OCI-LY7 (cell line): ENCODE data around the gene GZF1. TPM values are rescaled to one million over a fixed set of nuclear protein-coding genes. Genes with fewer than 3 reads are reported as not detected.
A peak's percentile ranks its signal among the peaks of the same experiment; 100 is the strongest.

Experiments used
- BruUV-seq: library from RNA; stranded (reverse); fragments of 400-500 nt; replicated peaks from 2 replicates; lab custom pipeline; 2021; lab: Mats Ljungman, UMichigan
- CTCF ChIA-PET: fragments of 300-600 bp; sonication (Branson Sonifier 250); formaldehyde crosslinking; loops from one replicate; lab custom pipeline; 2022; ENCODE audit warnings: antibody characterized with exemption; ENCODE audit not compliant: unreplicated experiment; lab: Charles Lee
- POLR2A ChIA-PET: fragments of 300-600 bp; sonication (Branson Sonifier 250); formaldehyde crosslinking; loops from one replicate; lab custom pipeline; 2022; ENCODE audit warnings: antibody characterized with exemption; lab: Charles Lee
- DNase-seq: peaks from one replicate; pipeline ENCODE4 v3.0.0-alpha.2; 2015; ENCODE audit warnings: low spot score
- H2AFZ ChIP-seq: fragments of 200-600 bp; sonication (generic), shearing (Covaris generic); 2 replicates; pipeline ENCODE4 v1.6.1; 2014; ENCODE audit warnings: mild to moderate bottlenecking, antibody characterized with exemption, low read length, moderate library complexity
- H3K27ac ChIP-seq: fragments of 200-600 bp; sonication (generic); 2 replicates; pipeline ENCODE4 v1.5.1; 2014; ENCODE audit warnings: mixed run types, low read depth, mild to moderate bottlenecking, moderate library complexity, low read length, inconsistent platforms; ENCODE audit not compliant: poor library complexity, severe bottlenecking
- H3K36me3 ChIP-seq: fragments of 200-600 bp; sonication (generic); 2 replicates; pipeline ENCODE4 v1.6.1; 2014; ENCODE audit warnings: mild to moderate bottlenecking, antibody characterized with exemption, low read length, moderate library complexity, mixed read lengths; ENCODE audit not compliant: insufficient read depth
- H3K4me1 ChIP-seq: fragments of 200-600 bp; sonication (generic); 2 replicates; pipeline ENCODE4 v1.5.1; 2014; ENCODE audit warnings: mild to moderate bottlenecking, low read length; ENCODE audit not compliant: insufficient read depth, poor library complexity, severe bottlenecking
- H3K4me2 ChIP-seq: fragments of 200-600 bp; sonication (generic); 2 replicates; pipeline ENCODE4 v1.6.1; 2014; ENCODE audit warnings: mild to moderate bottlenecking, low read length
- H3K4me3 ChIP-seq: fragments of 200-600 bp; sonication (generic); 2 replicates; pipeline ENCODE4 v1.5.1; 2014; ENCODE audit warnings: mild to moderate bottlenecking, low read depth, low read length; ENCODE audit not compliant: poor library complexity, severe bottlenecking
- H3K79me2 ChIP-seq: fragments of 200-600 bp; sonication (generic); 2 replicates; pipeline ENCODE4 v1.6.1; 2016; ENCODE audit warnings: low read depth, mild to moderate bottlenecking, low read length, moderate library complexity, mixed read lengths; ENCODE audit not compliant: insufficient read depth
- H3K9me2 ChIP-seq: fragments of 200-600 bp; sonication (generic); 2 replicates; pipeline ENCODE4 v1.6.1; 2016; ENCODE audit warnings: mild to moderate bottlenecking, low read length, mixed read lengths; ENCODE audit not compliant: insufficient read depth
- H3K9me3 ChIP-seq: fragments of 200-600 bp; sonication (generic); 2 replicates; pipeline ENCODE4 v1.6.1; 2014; ENCODE audit warnings: mild to moderate bottlenecking, mixed run types, low read length, mixed read lengths
- H4K20me1 ChIP-seq: fragments of 200-600 bp; sonication (generic); 2 replicates; pipeline ENCODE4 v1.6.1; 2014; ENCODE audit warnings: mild to moderate bottlenecking, antibody characterized with exemption, low read length, moderate library complexity, mixed read lengths; ENCODE audit not compliant: insufficient read depth
- CTCF ChIP-seq: fragments of 200-600 bp; sonication (generic); conservative IDR thresholded peaks from 2 replicates; pipeline ENCODE4 v1.5.1; 2014; ENCODE audit warnings: mild to moderate bottlenecking, antibody characterized with exemption, low read length, moderate library complexity, mixed read lengths
- EZH2phosphoT487 ChIP-seq: fragments of 200-600 bp; sonication (generic); IDR thresholded peaks from 2 replicates; pipeline ENCODE4 v1.6.1; 2018; ENCODE audit warnings: low read depth, borderline replicate concordance, mild to moderate bottlenecking, mixed run types, antibody characterized with exemption, low read length, moderate library complexity, mixed read lengths
- intact Hi-C: fragments of 100-400 bp; cut with micrococcal nuclease; formaldehyde crosslinking; loops from one replicate; pipeline ENCODE4 v1.10.0; 2022; ENCODE audit not compliant: unreplicated experiment
- total RNA-seq, 2 experiments: library from RNA; depleted of rRNA in 1 of 2; stranded (reverse); fragments of >200 nt in 1 of 2; shearing (Covaris generic) in 1 of 2; gene quantifications; 2 replicates each; pipeline ENCODE4 v1.2.3, GENCODE V29; 2014 to 2022

Gene GZF1
- total RNA-seq, 2 experiments from 2014 or later: 17.1 to 17.7 TPM

GRCh38 chr20:23317081-23317480, 44.9 kb upstream of the GZF1 start:
- no peaks in the 10 kb centered on the region for H3K9me3 ChIP-seq
- H3K9me2 ChIP-seq: no peaks in the 10 kb centered on the region
- no peak overlapping the region for H3K27ac ChIP-seq
- H2AFZ ChIP-seq: no peak overlapping the region
- no peaks in the 10 kb centered on the region for H3K79me2 ChIP-seq
- H3K4me1 ChIP-seq: no peaks in the 10 kb centered on the region
- CTCF ChIA-PET: no interaction called here
- no peak overlapping the region for H3K4me2 ChIP-seq
- intact Hi-C loops: no loop called here
- no peak for TF ChIP-seq EZH2phosphoT487
- TF ChIP-seq CTCF: no peak
- DNase-seq: no peak
- BruUV-seq: no TSS peak
- H3K4me3 ChIP-seq: no peak overlapping the region
- H4K20me1 ChIP-seq: no peaks in the 10 kb centered on the region
- no peaks in the 10 kb centered on the region for H3K36me3 ChIP-seq
- POLR2A ChIA-PET: no interaction called here

DNA sequence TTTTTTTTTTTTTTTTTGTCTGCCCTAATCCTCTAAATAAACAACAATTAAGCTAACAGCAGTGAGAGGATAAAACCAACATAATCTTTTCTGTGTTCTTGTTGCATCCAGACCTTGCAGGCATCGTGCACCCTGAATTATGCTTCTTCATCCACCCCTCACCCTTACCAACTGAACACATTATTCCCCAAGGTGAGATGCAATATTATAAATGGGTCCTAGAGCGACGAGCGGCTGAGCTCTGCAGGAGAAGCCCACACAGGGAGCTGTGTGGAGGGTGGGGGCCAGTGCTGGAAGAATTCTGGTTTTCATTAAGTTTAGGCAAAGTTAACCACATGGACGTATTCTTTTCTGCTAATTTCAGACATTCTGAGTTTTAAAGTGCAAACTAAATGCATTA, 43.6 kb upstream of the GZF1 start:
- Histone ChIP-seq H4K20me1 (no peaks in the 10 kb centered on the region), H3K4me2 (no peak overlapping the region), H2AFZ (no peak overlapping the region), H3K36me3 (no peaks in the 10 kb centered on the region), H3K9me3 (no peaks in the 10 kb centered on the region), H3K9me2 (no peaks in the 10 kb centered on the region), H3K4me3 (no peak overlapping the region), H3K4me1 (no peaks in the 10 kb centered on the region), H3K27ac (no peak overlapping the region), H3K79me2 (no peaks in the 10 kb centered on the region)
- ChIA-PET CTCF (no interaction called here), POLR2A (no interaction called here)
- no peak for TF ChIP-seq CTCF
- no peak for TF ChIP-seq EZH2phosphoT487
- DNase-seq: no peak
- no TSS peak for BruUV-seq
- intact Hi-C loops: no loop called here

DNA sequence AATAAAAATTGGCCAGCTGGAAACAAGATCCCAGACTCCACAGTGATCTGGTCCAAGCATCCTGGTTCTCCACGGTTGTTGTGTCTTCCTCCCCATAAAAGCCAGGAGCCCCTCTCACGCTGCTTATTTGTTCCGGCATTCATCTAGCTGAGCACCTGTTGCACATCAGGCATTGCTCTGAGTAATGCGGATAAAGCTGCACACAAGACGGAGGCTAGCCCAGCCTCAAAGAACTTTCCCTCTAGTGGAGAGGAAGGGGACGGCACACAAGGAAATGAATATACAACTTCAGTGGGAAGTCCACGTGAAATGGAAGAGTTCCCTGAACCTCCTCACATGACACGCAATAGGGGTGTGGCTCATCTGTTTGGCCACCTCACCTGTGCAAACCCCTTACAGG, 41.7 kb upstream of the GZF1 start:
- Histone ChIP-seq H3K36me3 (no peaks in the 10 kb centered on the region), H3K4me3 (no peak overlapping the region), H3K79me2 (no peaks in the 10 kb centered on the region), H3K9me2 (no peaks in the 10 kb centered on the region), H4K20me1 (no peaks in the 10 kb centered on the region), H3K4me1 (no peaks in the 10 kb centered on the region), H3K4me2 (no peak overlapping the region), H3K27ac (no peak overlapping the region), H3K9me3 (no peaks in the 10 kb centered on the region), H2AFZ (no peak overlapping the region)
- TF ChIP-seq EZH2phosphoT487 (no peak), CTCF (0 out of 2 replicates have a peak, but pooled peaks have one; percentile 21)
- POLR2A ChIA-PET: no interaction called here
- no TSS peak for BruUV-seq
- intact Hi-C loops: no loop called here
- CTCF ChIA-PET: no interaction called here
- DNase-seq: no peak
